Neural progenitor cell (in vitro differentiated cells): ENCODE measurements around the gene NAV1. TPM values are rescaled to one million over a fixed set of nuclear protein-coding genes. Genes with fewer than 3 reads are reported as not detected.
A peak's percentile ranks its signal among the peaks of the same experiment; 100 is the strongest.

ENCODE experiments used
- DNase-seq: peaks from one replicate; pipeline ENCODE4 v3.0.0-alpha.2; 2016; ENCODE audit warnings: low spot score
- H2AFZ ChIP-seq: fragments of 200-600 bp; sonication (generic); replicated peaks from 2 replicates; pipeline ENCODE4 v1.6.1; 2016; ENCODE audit warnings: antibody characterized with exemption
- H3F3A ChIP-seq: fragments of 200-600 bp; sonication (generic); 2 replicates; pipeline ENCODE4 v1.6.1; 2016; ENCODE audit warnings: antibody characterized with exemption, low read depth
- H3K27ac ChIP-seq: fragments of 200-600 bp; sonication (generic); 2 replicates; pipeline ENCODE4 v1.5.1; 2016; ENCODE audit warnings: mild to moderate bottlenecking
- H3K27me3 ChIP-seq: fragments of 200-600 bp; sonication (generic); 2 replicates; pipeline ENCODE4 v1.6.1; 2016; ENCODE audit warnings: mild to moderate bottlenecking, moderate library complexity
- H3K36me3 ChIP-seq: fragments of 200-600 bp; sonication (generic); 2 replicates; pipeline ENCODE4 v1.5.1; 2016
- H3K4me1 ChIP-seq: fragments of 200-600 bp; sonication (generic); 2 replicates; pipeline ENCODE4 v1.6.1; 2016; ENCODE audit warnings: mixed run types
- H3K4me2 ChIP-seq: fragments of 200-600 bp; sonication (generic); 2 replicates; pipeline ENCODE4 v1.6.1; 2016
- H3K4me3 ChIP-seq: fragments of 200-600 bp; sonication (generic); 2 replicates; pipeline ENCODE4 v1.5.1; 2016
- H3K79me2 ChIP-seq: fragments of 200-600 bp; sonication (generic); 2 replicates; pipeline ENCODE4 v1.6.1; 2016; ENCODE audit warnings: low read depth
- H3K9ac ChIP-seq: fragments of 200-600 bp; sonication (generic); 2 replicates; pipeline ENCODE4 v1.6.1; 2016
- H3K9me3 ChIP-seq: fragments of 200-600 bp; sonication (generic); 2 replicates; pipeline ENCODE4 v1.5.1; 2016; ENCODE audit warnings: low read depth
- H4K20me1 ChIP-seq: fragments of 200-600 bp; sonication (generic); 2 replicates; pipeline ENCODE4 v1.6.1; 2016; ENCODE audit warnings: low read depth
- H3K27ac Mint-ChIP-seq: 3 replicates; pipeline ENCODE4 v1.8.0; 2021; ENCODE audit warnings: mixed read lengths
- H3K27me3 Mint-ChIP-seq: 2 replicates; pipeline ENCODE4 v1.8.0; 2022; ENCODE audit warnings: low read depth, mild to moderate bottlenecking, inconsistent platforms, moderate library complexity, mixed read lengths; ENCODE audit not compliant: insufficient read depth
- H3K36me3 Mint-ChIP-seq: 3 replicates; pipeline ENCODE4 v1.8.0; 2021; ENCODE audit warnings: mixed read lengths
- H3K4me1 Mint-ChIP-seq: 3 replicates; pipeline ENCODE4 v1.8.0; 2021; ENCODE audit warnings: mixed read lengths
- H3K4me3 Mint-ChIP-seq: 3 replicates; pipeline ENCODE4 v1.8.0; 2021; ENCODE audit warnings: mild to moderate bottlenecking, moderate library complexity, mixed read lengths
- H3K9me3 Mint-ChIP-seq: 3 replicates; pipeline ENCODE4 v1.8.0; 2020; ENCODE audit warnings: mixed read lengths
- CTCF ChIP-seq: fragments of 200-600 bp; sonication (generic); IDR thresholded peaks from 2 replicates; pipeline ENCODE4 v1.5.1; 2017; ENCODE audit warnings: antibody characterized with exemption, mild to moderate bottlenecking
- EZH2 ChIP-seq: fragments of 200-600 bp; sonication (generic); IDR thresholded peaks from 2 replicates; pipeline ENCODE4 v1.6.1; 2017; ENCODE audit warnings: antibody characterized with exemption, mild to moderate bottlenecking, moderate library complexity
- EZH2phosphoT487 ChIP-seq: fragments of 200-600 bp; sonication (generic); IDR thresholded peaks from 2 replicates; pipeline ENCODE4 v1.6.1; 2017; ENCODE audit warnings: antibody characterized with exemption
- total RNA-seq: library from RNA; depleted of rRNA; stranded (reverse); fragments of >200 nt; gene quantifications from 2 replicates; pipeline ENCODE4 v1.2.3, GENCODE V29; 2015; ENCODE audit warnings: low replicate concordance

NAV1 gene
- total RNA-seq, result 60.7 and 83.0 TPM in 2 replicates

GRCh38 chr1:201538612-201539551, at the start of gene NAV1:
NAV1 (plus strand) TSS chr1:201539127; CDS start chr1:201622885, 83,758 bp downstream.
- TF ChIP-seq EZH2phosphoT487, result no peak
- TF ChIP-seq EZH2, result no peak
- TF ChIP-seq CTCF, result no peak
- H3K9ac ChIP-seq, result no peak within 1 kb of the TSS

GRCh38 chr1:201489643-201490261, 49.2 kb upstream of the NAV1 start:
- H3K27me3 ChIP-seq, result no peaks in the 10 kb centered on the region
- H2AFZ ChIP-seq, result no peak overlapping the region
- H3K79me2 ChIP-seq, result no peaks in the 10 kb centered on the region
- no peak overlapping the region for H3K4me2 ChIP-seq
- no peaks in the 10 kb centered on the region for H3K36me3 ChIP-seq
- H4K20me1 ChIP-seq, result no peaks in the 10 kb centered on the region
- DNase-seq, result no peak
- TF ChIP-seq EZH2phosphoT487 (no peak), EZH2 (no peak)
- H3K27ac ChIP-seq, result no peak overlapping the region
- no peak overlapping the region for H3K27ac Mint-ChIP-seq
- H3K4me3 ChIP-seq, result no peak overlapping the region
- H3K9me3 Mint-ChIP-seq, result peaks cover 4% of the 10 kb centered on the region
- H3K27me3 Mint-ChIP-seq, result peaks cover 3% of the 10 kb centered on the region
- H3K4me3 Mint-ChIP-seq, result no peak overlapping the region
- peaks cover 15% of the 10 kb centered on the region for H3K4me1 Mint-ChIP-seq
- no peaks in the 10 kb centered on the region for H3F3A ChIP-seq
- no peaks in the 10 kb centered on the region for H3K9me3 ChIP-seq
- H3K9ac ChIP-seq, result no peak overlapping the region
- peaks cover 13% of the 10 kb centered on the region for H3K4me1 ChIP-seq
- peaks cover 4% of the 10 kb centered on the region for H3K36me3 Mint-ChIP-seq

More at GRCh38 chr1:201538612-201539551, at the start of gene NAV1:
- H3K36me3 ChIP-seq, result no peaks in the 10 kb centered on the region
- H3K4me3 Mint-ChIP-seq, result peak within 1 kb of the TSS; percentile 93
- H3K9me3 ChIP-seq, result no peaks in the 10 kb centered on the region
- peaks cover 13% of the 10 kb centered on the region for H4K20me1 ChIP-seq
- peaks cover 28% of the 10 kb centered on the region for H3K27me3 Mint-ChIP-seq
- peak within 1 kb of the TSS; percentile 94 for H3K4me2 ChIP-seq
- peak within 1 kb of the TSS; percentile 86 for H2AFZ ChIP-seq
- H3K4me1 ChIP-seq, result peaks cover 19% of the 10 kb centered on the region
- peaks cover 4% of the 10 kb centered on the region for H3K36me3 Mint-ChIP-seq
- peak within 1 kb of the TSS; percentile 70 for H3K4me3 ChIP-seq
- H3K4me1 Mint-ChIP-seq, result peaks cover 44% of the 10 kb centered on the region
- H3K79me2 ChIP-seq, result no peaks in the 10 kb centered on the region
- H3K27ac ChIP-seq, result no peak within 1 kb of the TSS
- peaks cover 73% of the 10 kb centered on the region for H3K27me3 ChIP-seq
- no peak within 1 kb of the TSS for H3K27ac Mint-ChIP-seq
- peak; percentile 86 for DNase-seq
- no peaks in the 10 kb centered on the region for H3K9me3 Mint-ChIP-seq
- H3F3A ChIP-seq, result peaks cover 21% of the 10 kb centered on the region

- Histone ChIP-seq H3K9me3 (no peaks in the 10 kb centered on the region), H3F3A (peaks cover 4% of the 10 kb centered on the region), H3K27me3 (no peaks in the 10 kb centered on the region), H3K4me2 (no peak overlapping the region), H4K20me1 (no peaks in the 10 kb centered on the region), H3K4me1 (peaks cover 16% of the 10 kb centered on the region), H3K4me3 (no peak overlapping the region), H3K36me3 (no peaks in the 10 kb centered on the region), H3K79me2 (no peaks in the 10 kb centered on the region), H3K27ac (no peak overlapping the region), H3K9ac (no peak overlapping the region), H2AFZ (no peak overlapping the region)
- H3K27me3 Mint-ChIP-seq, result peaks cover 3% of the 10 kb centered on the region
- no peak for DNase-seq
- H3K27ac Mint-ChIP-seq, result no peak overlapping the region
- H3K9me3 Mint-ChIP-seq, result peaks cover 4% of the 10 kb centered on the region
- peaks cover 4% of the 10 kb centered on the region for H3K36me3 Mint-ChIP-seq
- peaks cover 19% of the 10 kb centered on the region for H3K4me1 Mint-ChIP-seq
- TF ChIP-seq EZH2phosphoT487 (no peak), CTCF (no peak), EZH2 (no peak)
- no peak overlapping the region for H3K4me3 Mint-ChIP-seq
Observed at GRCh38 chr1:201490708-201491131, 48.2 kb upstream of the NAV1 start.
